AG04450 (cell line): Measurements from ENCODE around the gene ZNF714. TPM values are rescaled to one million over a fixed set of nuclear protein-coding genes. Genes with fewer than 3 reads are reported as not detected.

Experiments used
- CTCF ChIA-PET: fragments of 300-600, 350-600 bp; formaldehyde crosslinking; extraction: SDS; loops from one replicate; lab custom pipeline; 2022; ENCODE audit warnings: antibody characterized with exemption, inconsistent platforms; lab: Charles Lee
- POLR2A ChIA-PET: fragments of 350-600 bp; formaldehyde crosslinking; extraction: SDS; loops from one replicate; lab custom pipeline; 2021; ENCODE audit warnings: antibody characterized with exemption, inconsistent platforms; lab: Yijun Ruan, JAX
- DNase-seq: peaks from one replicate; pipeline ENCODE4 v3.0.0-alpha.2; 2011; ENCODE audit warnings: low read depth, low spot score
- H3K27ac ChIP-seq: one replicate; pipeline ENCODE4 v1.5.1; 2012; ENCODE audit warnings: low read depth, low read length, control low read depth
- H3K27me3 ChIP-seq: one replicate; pipeline ENCODE4 v1.6.0; 2012; ENCODE audit warnings: low read length; ENCODE audit not compliant: control insufficient read depth, insufficient read depth
- H3K4me3 ChIP-seq: 2 replicates; pipeline ENCODE4 v1.5.1; 2011; ENCODE audit warnings: mild to moderate bottlenecking, low read depth, low read length, control low read depth
- H3K9me3 ChIP-seq: 2 replicates; pipeline ENCODE4 v1.5.1; 2012; ENCODE audit warnings: low read length; ENCODE audit not compliant: control insufficient read depth, insufficient read depth
- CTCF ChIP-seq: IDR thresholded peaks from 2 replicates; pipeline ENCODE4 v1.5.1; 2011; ENCODE audit warnings: low read depth, low read length, control low read depth, inconsistent platforms
- polyA plus RNA-seq: library from polyadenylated mRNA; depleted of rRNA; stranded (reverse); fragments of >200 nt; gene quantifications from 2 replicates; pipeline ENCODE4 v1.2.3, GENCODE V29; 2011

ZNF714 gene
- polyA plus RNA-seq, 1 experiment, result 9.8 TPM

- Histone ChIP-seq H3K4me3 (no peak overlapping the region), H3K9me3 (peaks cover 2% of the 10 kb centered on the region; the same call in 1 of the 2 replicates), H3K27me3 (no peaks in the 10 kb centered on the region), H3K27ac (no peak overlapping the region)
- POLR2A ChIA-PET, result no interaction called here
- DNase-seq, result no peak
- CTCF ChIA-PET, result no interaction called here
- no peak for TF ChIP-seq CTCF
Observed at GRCh38 chr19:21065336-21065735, 16.7 kb upstream of the ZNF714 start.

GRCh38 chr19:21084343-21084742 lies 2.3 kb downstream of the ZNF714 start:
- peak; percentile 6 for DNase-seq
- CTCF ChIA-PET, result no interaction called here
- TF ChIP-seq CTCF, result no peak

GRCh38 chr19:21087871-21088270 lies 5.9 kb downstream of the ZNF714 start:
- H3K4me3 ChIP-seq, result no peak overlapping the region
- TF ChIP-seq CTCF, result no peak
- CTCF ChIA-PET, result no interaction called here
- no peaks in the 10 kb centered on the region for H3K27me3 ChIP-seq
- POLR2A ChIA-PET, result no interaction called here
- DNase-seq, result no peak
- H3K9me3 ChIP-seq, result no peaks in the 10 kb centered on the region
- no peak overlapping the region for H3K27ac ChIP-seq

More at GRCh38 chr19:21084343-21084742, 2.3 kb downstream of the ZNF714 start:
- POLR2A ChIA-PET, result interaction anchor here (0.6 kb wide), 1 partner anchor 62 kb away, joined by 3 read pairs; no protein-coding TSS in a partner anchor
- Histone ChIP-seq H3K27me3 (no peaks in the 10 kb centered on the region), H3K9me3 (no peaks in the 10 kb centered on the region; the same call in 1 of the 2 replicates), H3K4me3 (no peak overlapping the region), H3K27ac (no peak overlapping the region)

GRCh38 chr19:21092109-21092508 lies 10.1 kb downstream of the ZNF714 start:
- POLR2A ChIA-PET, result interaction anchor here (0.9 kb wide), 1 partner anchor 10 kb away, joined by 3 read pairs; the partner anchor contains the start of gene ZNF714
- no peak for TF ChIP-seq CTCF
- no peak overlapping the region for H3K27ac ChIP-seq
- H3K27me3 ChIP-seq, result no peaks in the 10 kb centered on the region
- no peaks in the 10 kb centered on the region for H3K9me3 ChIP-seq
- CTCF ChIA-PET, result no interaction called here
- no peak for DNase-seq
- H3K4me3 ChIP-seq, result no peak overlapping the region

- no peaks in the 10 kb centered on the region for H3K27me3 ChIP-seq
- H3K4me3 ChIP-seq, result no peak overlapping the region
- TF ChIP-seq CTCF, result no peak
- no peaks in the 10 kb centered on the region for H3K9me3 ChIP-seq
- DNase-seq, result no peak
- H3K27ac ChIP-seq, result no peak overlapping the region
- POLR2A ChIA-PET, result interaction anchor here (0.8 kb wide), 1 partner anchor 74 kb away, joined by 3 read pairs; the partner anchor contains the start of gene ZNF430
- CTCF ChIA-PET, result no interaction called here
Observed at GRCh38 chr19:21094347-21095025, 12.5 kb downstream of the ZNF714 start.
